Keratinocyte (primary cell): ENCODE data around the gene EBLN2.

ENCODE experiments used
- EZH2 ChIP-seq: IDR thresholded peaks from one replicate; pipeline ENCODE4 v1.6.1; 2012; ENCODE audit warnings: inconsistent platforms, mild to moderate bottlenecking, low read length, moderate library complexity
- TF ChIP-seq, protein P1 (sequence below), 3 experiments: IDR thresholded peaks in 1 of 3; conservative IDR thresholded peaks in 1 of 3; optimal IDR thresholded peaks in 1 of 3; 2 replicates in 2 of 3; 3 replicates in 1 of 3; pipeline versions ENCODE3 to v1.5.1; 2011; ENCODE audit warnings: low read length in 3 of 3, mild to moderate bottlenecking in 3 of 3, moderate library complexity in 2 of 3, control low read depth in 1 of 3, inconsistent platforms in 1 of 3; ENCODE audit not compliant: insufficient read depth in 2 of 3; ENCODE audit errors: extremely low read depth in 1 of 3

DNA sequence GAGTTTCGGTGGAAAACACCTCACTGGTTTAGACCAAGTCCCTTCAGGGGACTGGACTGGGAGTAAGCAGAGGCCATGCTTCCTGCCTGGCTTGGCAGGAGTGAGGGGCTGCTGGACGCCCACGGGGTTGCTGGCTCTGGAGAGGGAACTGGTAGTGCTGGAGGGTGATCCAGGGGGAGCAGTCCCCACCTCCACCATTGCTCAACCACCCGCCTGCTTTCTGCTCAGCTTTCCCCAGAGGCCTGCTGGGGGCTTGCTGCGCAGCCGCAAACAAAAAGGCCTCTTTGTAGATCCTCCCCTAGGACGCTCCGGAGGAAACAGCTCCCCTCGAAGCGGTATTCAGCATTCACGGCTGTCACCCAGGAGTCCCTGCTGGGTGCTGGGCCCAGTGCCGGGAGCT is 33.5 kb downstream of the EBLN2 start:
- TF ChIP-seq, protein P1, sequence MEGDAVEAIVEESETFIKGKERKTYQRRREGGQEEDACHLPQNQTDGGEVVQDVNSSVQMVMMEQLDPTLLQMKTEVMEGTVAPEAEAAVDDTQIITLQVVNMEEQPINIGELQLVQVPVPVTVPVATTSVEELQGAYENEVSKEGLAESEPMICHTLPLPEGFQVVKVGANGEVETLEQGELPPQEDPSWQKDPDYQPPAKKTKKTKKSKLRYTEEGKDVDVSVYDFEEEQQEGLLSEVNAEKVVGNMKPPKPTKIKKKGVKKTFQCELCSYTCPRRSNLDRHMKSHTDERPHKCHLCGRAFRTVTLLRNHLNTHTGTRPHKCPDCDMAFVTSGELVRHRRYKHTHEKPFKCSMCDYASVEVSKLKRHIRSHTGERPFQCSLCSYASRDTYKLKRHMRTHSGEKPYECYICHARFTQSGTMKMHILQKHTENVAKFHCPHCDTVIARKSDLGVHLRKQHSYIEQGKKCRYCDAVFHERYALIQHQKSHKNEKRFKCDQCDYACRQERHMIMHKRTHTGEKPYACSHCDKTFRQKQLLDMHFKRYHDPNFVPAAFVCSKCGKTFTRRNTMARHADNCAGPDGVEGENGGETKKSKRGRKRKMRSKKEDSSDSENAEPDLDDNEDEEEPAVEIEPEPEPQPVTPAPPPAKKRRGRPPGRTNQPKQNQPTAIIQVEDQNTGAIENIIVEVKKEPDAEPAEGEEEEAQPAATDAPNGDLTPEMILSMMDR (optimal IDR thresholded peaks at IDR 0.05 in 1 of 3, IDR thresholded peaks at IDR 0.05 in 1 of 3, conservative IDR thresholded peaks at IDR 0.05 in 1 of 3; ENCODE audit: extremely low read depth in 1 of 3, insufficient read depth in 2 of 3, low read length in 3 of 3), result no peak
- TF ChIP-seq EZH2, result no peak
